Measurements from ENCODE around the gene SNRNP27. TPM values are rescaled to one million over a fixed set of nuclear protein-coding genes. Genes with fewer than 3 reads are reported as not detected.
"Not testable (repeated sequence)": the region's sequence is repeated elsewhere in the genome, so short reads cannot be mapped to it uniquely, and the experiment has no call there.

The SNRNP27 gene, protein sequence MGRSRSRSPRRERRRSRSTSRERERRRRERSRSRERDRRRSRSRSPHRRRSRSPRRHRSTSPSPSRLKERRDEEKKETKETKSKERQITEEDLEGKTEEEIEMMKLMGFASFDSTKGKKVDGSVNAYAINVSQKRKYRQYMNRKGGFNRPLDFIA
- total RNA-seq (2014; rRNA removed; shearing (Covaris generic)), result 48.6 and 61.7 TPM in 2 replicates
- polyA plus RNA-seq (2015; cell fraction: cytosol; rRNA removed), result 66.8 and 76.0 TPM in 2 replicates
- polyA plus RNA-seq (2015; cell fraction: nucleus; rRNA removed), result 36.5 and 40.0 TPM in 2 replicates

DNA sequence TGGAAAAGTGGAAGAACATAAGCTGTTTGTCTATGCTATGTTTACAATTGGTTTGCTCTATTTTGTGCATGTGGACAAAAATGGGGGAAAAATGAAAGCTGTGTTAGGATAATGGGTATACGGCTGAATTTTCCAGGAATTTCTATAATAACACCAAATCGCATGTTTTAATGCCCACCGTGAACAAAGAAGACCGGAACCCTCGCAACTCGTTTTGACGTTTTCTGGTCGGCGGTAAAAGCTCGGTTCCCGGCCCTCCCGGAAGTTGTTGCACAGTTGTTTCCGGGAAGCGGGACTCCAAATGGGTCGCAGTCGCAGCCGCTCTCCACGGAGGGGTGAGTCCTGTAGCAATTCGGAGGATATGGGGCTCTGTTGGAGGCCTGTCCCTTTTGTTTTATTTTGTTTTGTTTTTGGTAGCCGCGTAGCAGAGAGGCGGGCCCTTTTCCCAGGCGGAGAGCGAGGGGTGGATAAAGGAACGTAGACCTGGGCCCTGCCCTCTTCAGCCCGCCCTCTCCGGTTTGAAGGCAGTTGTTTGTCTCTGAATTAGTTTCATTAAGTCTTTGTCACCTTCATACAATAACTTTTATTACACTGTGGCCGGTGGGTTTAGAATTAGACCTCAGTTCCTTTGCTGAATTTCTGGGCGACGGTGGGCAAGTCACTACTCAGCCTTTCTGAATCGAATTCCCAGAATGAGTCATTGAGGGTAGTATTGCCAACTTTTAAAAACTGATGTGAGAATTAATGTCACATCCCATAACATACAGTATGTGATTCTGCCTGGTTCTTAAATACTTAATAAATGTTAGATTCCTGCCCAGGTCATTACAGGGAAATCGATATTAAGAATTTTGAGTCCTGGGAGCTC lies at the start of gene SNRNP27:
Gene SNRNP27 (plus strand): TSS at position 273 of the 868 bp plus-strand sequence. CDS start 29 bp downstream, at position 302.
- DNase-seq (ENCODE audit: low read depth), result peak; percentile 71

DNA sequence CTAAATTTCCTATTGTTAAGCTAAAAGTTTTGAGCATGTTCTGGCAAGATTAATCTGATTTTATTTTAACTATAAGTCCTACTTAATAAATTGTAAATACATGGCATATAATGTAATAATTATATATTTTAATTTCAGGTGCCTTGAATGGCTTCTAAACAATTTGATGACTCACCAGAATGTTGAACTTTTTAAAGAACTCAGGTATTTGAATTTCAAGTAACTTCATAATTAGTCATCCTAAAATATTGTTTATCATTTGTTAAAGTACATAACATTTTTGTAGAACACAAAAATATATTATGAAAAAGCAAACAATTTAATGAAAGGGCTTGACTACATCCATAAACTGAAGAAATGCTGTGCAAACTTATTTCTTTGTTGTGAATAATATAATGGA lies 49.8 kb upstream of the SNRNP27 start:
- no peak for DNase-seq (ENCODE audit: low read depth)

DNA sequence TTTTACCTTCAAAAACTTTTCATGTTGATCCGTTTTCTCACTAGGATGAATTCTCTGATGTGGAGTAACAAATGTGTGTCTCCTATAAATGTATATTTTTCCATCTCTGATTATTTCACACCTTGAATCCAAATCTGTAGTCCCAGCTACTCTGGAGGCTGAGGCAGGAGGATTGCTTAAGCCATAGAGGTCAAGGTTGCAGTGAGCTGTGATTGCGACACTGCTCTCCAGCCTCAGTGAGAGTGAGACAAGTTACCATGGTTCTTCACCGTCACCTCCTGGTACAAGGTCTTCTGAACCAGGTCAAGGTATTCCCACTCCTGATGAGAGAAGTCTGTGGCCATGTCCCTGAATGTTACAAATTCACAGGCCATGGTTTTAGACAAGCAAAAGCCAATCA lies 49.2 kb upstream of the SNRNP27 start:
- DNase-seq (ENCODE audit: low read depth), result no peak

DNA sequence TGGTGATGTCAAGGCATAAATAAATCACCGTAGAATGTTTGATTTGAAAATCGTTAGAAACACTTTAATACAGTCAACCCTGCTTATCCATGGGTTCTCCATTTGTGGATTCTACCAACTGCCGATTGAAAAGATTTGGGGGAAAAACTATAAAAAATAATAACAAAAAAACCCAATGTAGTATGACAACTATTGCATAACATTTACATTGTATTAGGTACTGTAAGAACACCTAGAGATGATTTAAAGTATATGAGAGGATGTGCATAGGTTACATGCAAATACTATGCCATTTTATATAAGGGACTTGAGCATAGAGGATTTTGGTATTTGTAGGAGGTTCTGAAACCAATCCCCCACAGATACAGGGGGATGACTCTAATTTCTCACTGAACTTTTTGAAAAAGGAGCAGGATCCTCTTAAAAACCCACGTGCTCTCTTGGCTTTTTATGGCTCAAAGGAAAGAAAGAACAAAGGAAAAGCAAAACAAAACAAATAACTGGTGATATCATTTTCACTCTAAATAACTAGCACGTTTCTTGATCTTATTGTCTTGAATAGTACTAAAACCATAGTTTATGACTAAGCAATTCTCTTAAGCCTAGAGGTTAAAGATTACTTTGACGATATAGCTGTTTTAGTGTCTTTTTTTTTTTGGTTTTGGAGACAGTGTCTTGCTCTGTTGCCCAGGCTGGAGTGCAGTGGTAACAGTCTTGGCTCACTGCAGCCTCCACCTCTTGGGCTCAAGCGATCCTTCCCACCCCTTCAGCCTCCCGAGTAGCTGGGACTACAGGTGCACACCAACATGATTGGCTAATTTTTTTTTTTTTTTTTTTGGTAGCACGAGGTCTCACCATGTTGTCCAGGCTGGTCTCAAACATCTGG lies 47.3 kb upstream of the SNRNP27 start:
- DNase-seq (ENCODE audit: low read depth), result no peak

DNA sequence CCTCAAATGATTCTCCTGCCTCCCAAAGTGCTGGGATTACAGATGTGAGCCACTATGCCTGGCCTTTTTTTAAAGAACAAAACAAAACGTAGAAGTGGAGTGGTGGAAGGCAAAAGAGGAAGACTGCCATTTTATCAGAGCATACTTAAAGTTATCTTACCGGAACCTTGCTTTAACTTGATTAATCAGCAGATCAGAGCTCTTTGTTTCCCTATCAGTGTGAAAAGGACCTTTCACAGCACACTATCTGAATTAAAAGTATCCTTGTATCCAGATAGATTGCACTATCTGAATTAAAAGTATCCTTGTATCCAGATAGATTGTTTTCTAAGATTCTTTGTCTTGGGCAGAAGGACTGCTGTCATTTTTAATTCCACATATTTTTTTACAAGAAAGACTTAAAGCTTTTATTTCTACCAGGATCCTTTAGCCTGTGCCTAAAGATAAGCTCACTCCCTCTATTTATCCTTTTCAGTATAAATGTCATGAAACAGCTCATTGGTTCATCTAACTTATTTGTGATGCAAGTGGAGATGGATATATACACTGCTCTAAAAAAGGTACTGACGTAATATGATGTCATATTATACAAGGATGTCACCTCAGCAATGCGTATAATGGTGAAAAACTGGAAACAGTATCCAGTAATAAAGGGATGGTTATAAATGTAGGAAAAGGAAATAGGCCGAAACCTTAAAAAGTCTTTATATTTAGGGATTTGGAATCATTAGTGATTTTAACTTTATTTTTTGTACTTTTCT lies 46.5 kb upstream of the SNRNP27 start:
- no peak for DNase-seq (ENCODE audit: low read depth)

DNA sequence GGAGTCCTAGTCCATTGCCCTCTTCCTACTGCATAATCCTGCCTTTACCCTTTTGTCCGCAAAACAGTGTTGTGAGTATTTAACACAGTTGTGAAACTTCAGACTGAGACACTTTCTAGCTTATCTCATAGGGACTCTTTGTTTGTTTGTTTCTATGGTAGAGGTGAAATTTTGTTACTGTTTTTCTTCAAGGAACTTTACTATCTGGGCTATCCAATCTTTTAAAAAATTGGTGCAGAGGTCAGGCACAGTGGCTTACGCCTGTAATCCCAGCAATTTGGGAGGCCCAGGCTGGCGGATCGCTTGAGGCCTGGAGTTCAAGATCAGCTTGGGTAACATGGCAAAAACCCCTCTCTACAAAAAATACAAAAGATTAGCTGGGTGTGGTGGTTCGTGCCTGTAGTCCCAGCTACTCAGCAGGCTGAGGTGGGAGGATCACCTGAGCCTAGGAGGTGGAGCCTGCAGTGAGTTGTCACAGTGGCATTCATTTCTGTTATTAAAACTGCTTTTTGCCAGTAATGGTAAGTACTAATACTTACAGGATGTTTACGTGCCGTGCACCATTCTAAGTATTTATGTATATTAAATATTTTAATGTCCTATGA lies 45.5 kb upstream of the SNRNP27 start:
- DNase-seq (ENCODE audit: low read depth), result no peak

DNA sequence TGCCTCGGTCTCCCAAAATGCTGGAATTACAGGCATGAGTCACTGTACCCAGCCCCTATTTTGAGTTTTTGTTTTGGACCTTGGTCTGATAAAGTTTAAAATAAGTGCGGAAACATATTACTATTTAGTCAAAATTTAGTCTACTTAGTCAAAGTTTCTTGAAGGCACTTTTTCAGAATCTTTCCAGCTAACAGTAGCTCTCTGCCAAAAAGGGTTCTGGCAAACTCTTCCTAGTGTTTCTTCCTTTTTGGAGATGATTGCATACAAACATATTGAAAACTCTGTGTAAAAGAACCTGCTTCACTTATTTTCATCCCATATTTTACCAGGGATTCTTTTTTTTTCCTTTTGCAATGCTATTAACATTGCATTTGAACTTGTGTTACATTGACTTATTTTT lies 35.5 kb upstream of the SNRNP27 start:
- no peak for DNase-seq (ENCODE audit: low read depth)

DNA sequence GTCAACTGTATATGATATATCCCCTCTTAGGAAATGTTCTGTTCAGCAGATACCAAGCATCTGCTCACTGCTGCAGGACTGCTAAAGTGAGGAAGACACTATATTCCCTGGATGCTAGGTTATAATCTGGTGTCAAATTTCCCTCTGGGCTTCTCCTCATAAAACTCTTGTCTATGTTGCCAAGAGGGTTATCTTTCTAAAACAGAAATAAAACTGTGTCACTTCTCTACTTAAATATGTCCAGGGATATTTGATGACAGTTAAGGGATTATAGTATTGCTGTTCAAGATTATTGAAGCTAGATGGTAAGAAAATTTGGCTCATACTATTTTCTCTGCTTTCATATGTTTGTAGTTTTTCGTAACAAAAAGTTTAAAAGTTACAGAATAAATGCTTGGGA lies 30.5 kb upstream of the SNRNP27 start:
- DNase-seq (ENCODE audit: low read depth), result no peak

DNA sequence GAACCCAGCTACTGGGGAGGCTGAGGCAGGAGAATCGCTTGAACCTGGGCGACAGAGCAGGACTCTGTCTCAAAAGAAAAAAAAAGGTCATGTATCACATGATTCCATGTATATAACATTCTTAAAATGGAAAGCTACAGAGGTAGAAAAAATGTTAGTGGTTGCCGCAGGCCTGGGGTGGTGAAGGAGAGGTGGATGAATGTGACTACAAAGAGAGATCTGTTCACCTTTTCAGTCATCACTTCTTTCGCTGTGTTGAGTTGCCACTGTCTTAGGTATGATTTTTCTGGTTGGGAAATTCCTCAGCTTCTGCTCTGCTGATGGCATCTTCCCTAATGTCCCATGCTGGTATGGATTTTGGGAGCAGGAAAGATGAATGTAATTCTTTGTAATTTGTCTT lies 5.3 kb upstream of the SNRNP27 start:
- no peak for DNase-seq (ENCODE audit: low read depth)

DNA sequence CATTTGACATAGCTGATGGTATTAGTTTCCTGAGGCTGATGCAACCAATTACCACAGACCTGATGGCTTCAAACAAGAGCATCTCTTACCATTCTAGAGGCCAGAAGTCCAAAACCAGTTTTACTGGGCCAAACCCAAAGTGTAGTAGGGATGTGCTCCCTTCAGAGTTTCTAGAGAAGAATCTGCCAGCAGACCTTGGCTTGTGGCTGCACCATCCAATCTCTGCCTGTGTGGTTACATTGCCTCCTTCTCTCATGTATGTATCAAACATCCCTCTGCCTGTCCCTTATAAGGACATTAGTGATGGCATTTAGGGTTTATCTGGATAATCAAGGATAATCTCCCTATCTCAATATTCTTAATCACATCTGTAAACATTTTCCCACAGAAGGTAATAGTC lies 4.5 kb upstream of the SNRNP27 start:
- no peak for DNase-seq (ENCODE audit: low read depth)

DNA sequence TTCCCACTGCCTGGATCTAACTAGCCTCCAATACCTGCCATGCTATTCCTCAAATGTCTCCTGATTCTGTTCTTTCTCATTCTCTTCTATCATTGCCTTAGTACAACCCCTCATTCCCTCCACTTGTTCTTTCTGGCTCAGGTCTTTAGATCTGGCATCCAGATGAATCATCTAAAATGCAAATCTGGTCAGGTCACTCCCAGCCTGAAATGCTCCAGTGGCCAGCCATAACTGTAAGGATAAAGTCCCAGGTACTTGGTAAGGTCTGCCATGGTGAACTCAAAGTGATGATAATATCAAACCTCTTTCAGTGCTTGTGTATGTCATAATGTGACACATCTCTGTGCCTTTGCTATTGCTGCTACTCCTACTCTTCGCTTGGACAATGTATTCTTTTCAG lies 2.9 kb upstream of the SNRNP27 start:
- peak; percentile 3 for DNase-seq (ENCODE audit: low read depth)

DNA sequence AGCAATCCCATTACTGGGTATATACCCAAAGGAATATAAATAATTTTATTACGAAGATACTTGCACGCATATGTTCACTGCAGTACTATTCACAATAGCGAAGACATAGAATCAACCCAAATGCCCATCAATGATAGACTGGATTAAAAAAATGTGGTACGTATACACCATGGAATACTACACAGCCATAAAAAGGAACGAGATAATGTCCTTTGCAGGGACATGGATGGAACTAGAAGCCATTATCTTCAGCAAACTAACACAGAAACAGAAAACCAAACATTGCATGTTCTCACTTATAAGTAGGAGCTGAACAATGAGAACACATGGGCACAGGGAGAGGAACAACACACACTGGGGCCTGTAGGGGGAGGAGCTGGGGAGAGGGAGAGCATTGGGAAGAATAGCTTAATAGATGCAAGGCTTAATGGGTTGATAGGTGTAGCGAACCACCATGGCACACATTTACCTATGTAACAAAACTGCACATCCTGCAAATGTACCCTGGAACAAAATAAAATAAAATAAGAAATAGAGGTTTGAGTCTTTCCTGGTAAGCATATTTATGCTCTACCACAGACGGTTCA lies 825 bp upstream of the SNRNP27 start:
- peak; percentile 5 for DNase-seq (ENCODE audit: low read depth)

DNA sequence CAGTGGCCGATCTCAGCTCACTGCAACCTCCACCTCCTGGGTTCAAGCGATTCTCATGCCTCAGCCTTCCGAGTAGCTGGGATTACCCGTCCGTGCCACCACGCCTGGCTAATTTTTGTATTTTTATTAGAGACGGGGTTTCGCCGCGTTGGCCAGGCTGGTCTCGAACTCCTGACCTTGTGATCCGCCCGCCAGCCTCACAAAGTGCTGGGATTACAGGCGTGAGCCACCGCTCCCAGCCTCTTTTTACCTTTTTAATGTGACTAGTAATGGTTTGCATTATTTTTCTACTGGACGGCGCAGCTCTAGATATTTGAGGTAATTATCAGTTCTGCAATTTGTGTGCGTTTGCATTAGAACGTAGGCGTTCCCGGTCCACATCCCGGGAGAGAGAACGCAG lies 981 bp downstream of the SNRNP27 start:
- not testable (repeated sequence) for DNase-seq (ENCODE audit: low read depth)

DNA sequence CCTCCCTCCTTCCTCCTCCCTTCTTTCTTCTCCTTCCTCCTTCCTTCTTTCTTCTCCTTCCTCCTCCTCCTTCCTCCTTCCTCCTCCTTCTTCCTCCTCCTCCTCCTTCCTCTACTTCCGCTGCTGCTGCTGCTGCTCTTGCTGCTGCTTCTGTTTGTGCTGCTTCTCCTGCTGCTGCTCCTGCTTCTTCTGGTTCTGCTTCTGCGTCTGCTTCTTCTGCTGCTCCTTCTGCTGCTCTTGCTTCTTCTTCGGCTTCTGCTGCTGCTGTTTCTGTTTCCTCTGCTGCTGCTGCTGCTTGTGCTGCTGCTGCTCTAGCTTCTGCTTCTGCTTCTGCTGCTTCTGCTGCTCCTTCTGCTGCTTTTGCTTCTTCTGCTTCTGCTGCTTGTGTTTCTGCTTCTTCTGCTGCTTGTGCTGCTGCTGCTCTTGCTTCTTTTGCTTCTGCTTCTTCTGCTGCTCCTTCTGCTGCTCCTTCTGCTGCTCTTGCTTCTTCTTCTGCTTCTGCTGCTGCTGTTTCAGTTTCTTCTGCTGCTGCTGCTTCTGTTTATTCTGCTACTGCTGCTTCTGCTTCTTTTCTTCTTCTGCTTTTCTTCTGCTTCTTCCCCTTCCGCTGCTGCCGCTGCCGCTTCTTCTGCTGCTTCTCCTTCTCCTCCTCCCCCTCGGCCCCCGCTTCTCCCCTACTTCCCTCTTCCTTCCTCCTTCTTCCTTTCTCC lies 8.6 kb downstream of the SNRNP27 start:
- DNase-seq (ENCODE audit: low read depth), result no peak

DNA sequence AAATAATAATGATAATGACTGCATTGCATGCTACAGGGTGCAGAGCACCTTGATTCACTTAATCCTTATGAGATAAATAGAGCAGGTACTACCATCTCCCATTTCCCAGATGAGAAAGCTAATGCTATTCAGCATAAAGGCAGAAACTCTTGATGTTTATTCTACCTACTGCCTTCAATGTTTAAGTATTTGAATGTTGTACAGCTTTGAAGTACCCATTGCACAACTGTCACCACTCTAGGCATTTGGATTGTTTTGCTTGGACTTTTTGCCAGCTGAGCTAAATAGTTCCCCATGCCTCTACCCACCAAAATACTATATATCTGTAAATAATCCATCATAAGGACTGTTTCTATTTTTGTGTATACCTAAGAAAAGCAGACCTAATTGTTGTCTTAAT lies 13.5 kb downstream of the SNRNP27 start:
- DNase-seq (ENCODE audit: low read depth), result no peak

DNA sequence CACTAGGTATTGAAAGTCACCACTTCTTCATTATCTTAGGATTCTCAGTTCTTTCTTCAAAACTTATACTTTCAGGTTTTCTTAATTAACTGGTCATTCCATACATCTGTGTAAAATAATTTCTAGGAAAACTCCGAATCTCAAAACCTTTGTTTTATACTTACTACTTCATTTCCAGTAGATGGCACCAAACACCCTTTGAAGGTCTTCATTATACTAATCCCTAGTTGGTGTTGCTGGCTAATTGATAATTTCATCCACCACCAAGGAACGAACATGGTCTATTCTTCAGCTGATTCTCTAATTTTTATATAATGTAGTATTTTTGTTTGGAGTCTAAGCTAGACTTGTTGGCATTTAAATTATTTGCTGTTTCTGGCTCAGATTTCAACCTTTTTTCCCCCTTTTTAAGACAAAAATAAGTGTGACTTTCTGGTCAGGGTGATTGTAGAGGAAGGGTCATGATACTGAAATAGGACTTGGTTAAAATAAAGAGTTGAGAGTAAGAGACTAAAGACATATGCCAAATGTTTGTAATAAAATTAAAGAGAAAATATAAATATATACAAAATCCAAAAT lies 18.3 kb downstream of the SNRNP27 start:
- peak; percentile 18 for DNase-seq (ENCODE audit: low read depth)

DNA sequence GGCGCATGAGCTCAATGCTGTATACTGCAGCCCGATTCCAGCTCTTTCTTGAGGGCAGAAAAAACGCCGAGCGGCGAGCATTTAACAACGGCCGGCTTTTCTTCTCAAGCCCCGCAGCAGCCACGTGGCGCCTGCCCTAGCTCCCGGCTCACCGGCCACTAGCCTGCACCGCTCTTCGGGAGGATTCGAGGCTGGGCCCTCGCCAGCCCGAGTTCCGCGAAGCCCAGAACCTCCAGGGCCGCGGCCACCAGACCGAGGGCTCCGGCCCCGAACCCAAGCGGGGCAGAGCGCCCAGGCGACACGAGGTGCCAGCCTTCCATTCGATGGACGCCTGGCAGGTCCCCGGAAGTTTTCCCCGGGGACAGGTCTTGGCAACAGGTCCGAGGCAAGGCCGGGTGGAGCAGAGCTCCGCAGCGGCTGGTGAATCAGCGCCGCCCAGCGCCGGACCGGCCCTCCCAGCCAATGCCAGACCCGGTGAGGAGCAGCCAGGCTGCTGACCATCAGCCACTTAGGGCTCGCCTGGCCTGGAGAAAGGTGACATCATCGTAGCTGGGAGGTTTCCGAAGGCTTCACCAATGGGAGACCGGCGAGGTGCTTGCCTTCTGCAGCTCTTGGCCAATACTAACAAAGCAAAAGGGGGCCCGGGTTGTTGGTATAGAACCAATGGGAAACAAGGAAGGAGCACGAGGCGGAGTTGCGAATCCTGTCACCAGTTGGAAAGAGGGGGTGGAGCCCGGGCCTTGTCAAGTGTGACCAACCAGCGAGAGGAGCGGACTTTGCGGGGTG lies 20.6 kb downstream of the SNRNP27 start:
- peak; percentile 100 for DNase-seq (ENCODE audit: low read depth)
